Hematopoietic multipotent progenitor cell treated with erythropoietin and hydrocortisone succinate and interleukin-3 and kit ligand, for 4 days (in vitro differentiated cells): ENCODE measurements around the gene MYG1.
"Not testable (repeated sequence)": the region's sequence is repeated elsewhere in the genome, so short reads cannot be mapped to it uniquely, and the experiment has no call there.

Source experiments
- DNase-seq: peaks from one replicate; pipeline ENCODE4 v3.0.0-alpha.2; 2015

Gene MYG1

DNA sequence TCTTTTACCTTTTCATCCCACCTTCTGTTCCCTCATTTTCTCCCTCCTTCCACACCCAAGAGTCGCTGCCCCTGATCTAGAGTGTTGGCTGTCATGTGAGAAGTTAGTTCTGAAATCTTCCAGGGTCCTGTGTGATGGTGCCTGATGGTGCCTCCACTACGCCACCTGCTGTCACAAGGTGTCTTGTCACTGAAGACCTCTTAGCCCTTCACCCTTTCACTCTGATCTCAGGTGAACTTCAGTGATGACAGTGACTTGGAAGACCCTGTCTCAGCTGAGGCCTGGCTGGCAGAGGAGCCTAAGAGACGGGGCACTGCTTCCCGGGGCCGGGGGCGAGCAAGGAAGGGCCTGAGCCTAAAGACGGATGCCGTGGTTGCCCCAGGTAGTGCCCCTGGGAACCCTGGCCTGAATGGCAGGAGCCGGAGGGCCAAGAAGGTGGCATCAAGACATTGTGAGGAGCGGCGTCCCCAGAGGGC lies 11.7 kb upstream of the MYG1 start:
- DNase-seq, result peak; percentile 84

- DNase-seq, result no peak
Observed at GRCh38 chr12:53288322-53288721, 11.2 kb upstream of the MYG1 start.

DNA sequence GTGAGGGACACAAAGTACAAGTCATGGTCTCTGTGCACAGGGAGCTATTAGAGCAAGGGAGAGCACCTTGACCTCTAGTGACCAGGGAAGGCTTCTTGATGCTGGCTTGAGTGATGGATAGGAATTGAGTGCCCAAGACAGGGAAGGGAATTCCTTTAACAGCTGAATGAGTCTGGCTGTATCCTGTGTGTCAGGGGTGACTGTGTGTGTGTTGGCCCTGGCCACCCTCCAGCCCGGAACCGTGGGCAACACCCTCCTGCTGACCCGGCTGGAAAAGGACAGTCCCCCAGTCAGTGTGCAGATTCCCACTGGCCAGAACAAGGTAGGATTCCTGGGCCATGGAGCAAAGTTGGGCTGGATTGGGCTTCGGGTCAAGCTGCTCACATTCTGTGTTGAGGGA lies 9.6 kb upstream of the MYG1 start:
- DNase-seq, result no peak

DNA sequence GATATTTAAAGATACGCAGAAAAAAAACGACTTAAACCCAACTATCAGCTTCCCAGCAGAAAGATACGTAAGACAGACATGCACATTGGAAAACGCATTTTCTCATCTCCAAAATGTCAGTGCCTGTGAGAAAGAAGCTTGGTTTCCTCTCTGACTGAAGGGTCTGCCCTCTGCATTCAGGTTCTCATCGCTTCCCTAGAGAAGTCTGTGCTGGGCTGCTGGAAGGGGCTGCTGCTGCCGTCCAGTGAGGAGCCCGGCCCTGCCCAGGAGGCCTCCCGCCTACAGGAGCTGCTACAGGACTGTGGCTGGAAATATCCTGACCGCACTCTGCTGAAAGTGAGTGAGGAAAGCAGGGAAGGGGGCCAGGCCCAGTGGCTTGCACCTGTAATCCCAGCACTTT lies 8.8 kb upstream of the MYG1 start:
- no peak for DNase-seq

- DNase-seq, result no peak
Observed at GRCh38 chr12:53292426-53292825, 7.1 kb upstream of the MYG1 start.

DNA sequence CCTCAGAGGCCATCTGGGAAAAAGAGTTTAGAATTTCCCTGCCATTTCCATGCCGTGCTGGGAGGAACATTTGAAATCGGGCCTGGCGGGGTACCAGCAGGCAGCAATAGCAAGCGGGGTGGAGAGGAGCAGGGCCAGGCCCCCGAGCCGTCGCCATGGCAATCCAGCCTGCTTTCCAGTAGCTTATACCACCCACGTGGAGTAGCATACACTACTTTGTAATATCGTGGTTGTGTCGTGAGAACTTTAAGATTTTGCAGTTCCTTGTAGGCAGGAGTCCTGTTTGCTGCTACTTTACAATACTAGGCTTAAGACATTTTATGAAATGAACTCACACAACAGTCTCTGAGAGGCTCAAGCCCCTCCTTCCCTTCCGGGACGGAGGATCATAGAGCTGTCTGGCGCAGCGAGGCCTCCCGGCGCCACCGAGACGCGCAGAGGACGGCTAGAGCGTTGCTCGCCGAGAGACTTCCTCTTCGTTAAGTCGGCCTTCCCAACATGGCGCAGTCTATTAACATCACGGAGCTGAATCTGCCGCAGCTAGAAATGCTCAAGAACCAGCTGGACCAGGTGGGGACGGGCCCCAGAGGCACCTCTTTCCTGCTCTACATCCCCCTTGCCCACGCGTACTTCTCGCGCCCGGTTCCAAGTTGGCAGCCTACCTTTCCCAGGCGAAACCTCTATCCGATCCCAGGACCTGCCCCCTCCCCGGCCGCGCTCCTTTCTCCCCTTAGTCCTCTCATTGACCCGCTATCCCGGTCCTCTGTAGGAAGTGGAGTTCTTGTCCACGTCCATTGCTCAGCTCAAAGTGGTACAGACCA lies 4.2 kb upstream of the MYG1 start, which contains the start of gene PFDN5:
Gene PFDN5 (plus strand): TSS at position 473 of the 821 bp plus-strand sequence. CDS start 26 bp downstream, at position 499.
- peak; percentile 95 for DNase-seq

GRCh38 chr12:53295891-53296219 lies 3.6 kb upstream of the MYG1 start:
- DNase-seq, result no peak

- not testable (repeated sequence) for DNase-seq
Observed at GRCh38 chr12:53297106-53297505, 2.4 kb upstream of the MYG1 start.

DNA sequence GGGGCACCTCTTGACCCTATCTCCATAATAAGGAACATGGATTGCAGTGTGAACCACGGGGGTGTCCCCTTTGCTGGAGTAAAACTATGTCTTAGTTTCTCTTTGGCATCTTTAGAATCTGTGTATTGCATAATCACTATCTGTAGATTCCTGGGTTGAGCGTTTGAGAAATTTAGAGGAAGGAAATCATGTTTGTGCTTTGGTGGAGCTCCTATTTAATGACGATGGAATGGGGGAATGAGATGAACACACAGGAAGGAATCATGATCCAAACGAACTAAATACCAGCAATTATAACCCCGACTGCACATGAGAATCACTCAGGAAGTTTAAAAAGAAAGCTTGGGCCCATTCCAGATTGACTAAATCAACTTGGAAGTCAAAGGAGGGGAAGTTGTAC lies 1.3 kb upstream of the MYG1 start:
- DNase-seq, result peak; percentile 43

GRCh38 chr12:53299101-53299453 lies 418 bp upstream of the MYG1 start:
- DNase-seq, result peak; percentile 87

DNA sequence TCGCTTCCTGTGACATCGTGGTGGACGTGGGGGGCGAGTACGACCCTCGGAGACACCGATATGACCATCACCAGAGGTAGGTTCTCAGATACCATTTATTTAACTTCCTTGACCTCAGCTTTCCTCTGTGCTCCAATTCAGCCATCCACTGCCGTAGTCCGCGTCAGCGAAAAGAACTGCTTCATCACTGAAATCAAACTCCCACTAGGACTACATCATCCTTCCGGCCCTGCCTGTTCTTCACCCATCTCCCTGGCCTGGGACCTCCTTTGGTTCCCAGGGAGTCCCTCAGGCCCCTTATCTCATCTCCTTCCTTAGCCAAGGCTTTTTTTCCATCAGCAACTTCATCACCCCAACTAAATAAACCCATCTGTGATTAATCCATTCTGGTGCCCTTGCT lies 692 bp downstream of the MYG1 start:
- DNase-seq, result peak; percentile 18

GRCh38 chr12:53302903-53303302 lies 3.4 kb downstream of the MYG1 start:
- no peak for DNase-seq

- DNase-seq, result no peak
Observed at GRCh38 chr12:53306826-53307225, 7.3 kb downstream of the MYG1 start.

DNA sequence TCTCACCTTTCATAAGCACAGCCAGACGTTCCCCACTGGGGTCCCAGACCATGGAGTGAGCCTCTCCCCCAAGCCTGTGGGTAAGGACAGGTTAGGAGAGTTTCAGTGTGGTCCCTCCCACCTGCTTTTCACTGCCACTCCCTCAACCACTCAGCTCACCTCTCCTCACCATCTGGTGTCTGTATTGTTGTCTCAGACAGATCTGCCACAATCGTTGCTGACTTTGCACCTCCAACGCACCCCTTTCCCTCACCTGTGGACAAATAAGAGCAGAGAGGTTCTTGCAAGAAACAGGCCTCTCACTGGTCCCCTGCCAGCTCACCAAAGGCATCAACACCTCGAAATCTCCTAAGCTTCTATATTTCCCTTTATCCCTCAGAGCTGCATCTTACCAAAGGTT lies 8.8 kb downstream of the MYG1 start:
- DNase-seq, result no peak

- peak; percentile 51 for DNase-seq
Observed at GRCh38 chr12:53313996-53314395, 14.5 kb downstream of the MYG1 start.

DNA sequence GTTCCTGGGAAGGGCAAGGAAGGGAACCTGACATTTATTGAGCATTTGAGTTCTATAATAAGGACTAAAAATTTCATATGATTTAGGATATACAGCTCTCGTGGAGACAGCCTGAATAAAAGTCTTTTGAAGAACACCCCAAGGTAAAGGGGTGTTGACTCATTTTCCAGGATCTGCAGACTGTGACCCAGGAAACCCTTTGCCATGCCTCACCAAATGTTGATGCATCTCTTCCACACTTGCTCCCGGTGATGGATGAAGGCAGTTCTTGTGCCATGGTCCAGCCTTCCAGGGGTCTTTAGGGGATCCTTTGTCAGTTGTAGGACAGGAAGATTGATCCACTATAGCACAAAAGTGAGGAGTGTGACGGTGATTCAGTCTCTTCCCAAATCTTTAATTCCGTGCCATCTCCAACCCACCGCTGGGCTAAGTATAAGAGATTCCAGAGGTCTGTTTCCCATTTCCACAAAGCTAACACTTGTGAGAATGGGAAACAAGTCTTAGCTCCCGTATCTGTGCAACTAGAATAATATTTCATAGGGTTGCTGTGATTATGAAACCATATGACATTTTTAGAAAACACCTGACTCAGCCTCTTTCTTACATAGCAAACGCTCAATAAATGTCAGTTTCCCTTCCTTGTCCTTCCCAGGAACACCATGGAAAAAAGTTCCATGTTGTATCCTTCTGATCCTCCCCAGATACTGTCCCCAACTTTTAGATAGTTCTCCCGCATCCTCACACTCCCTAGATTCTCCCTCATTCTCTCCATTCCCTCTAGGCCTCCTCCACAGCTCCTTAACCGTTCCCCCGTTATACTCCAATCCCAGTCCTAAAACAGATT lies 21.1 kb downstream of the MYG1 start:
- no peak for DNase-seq

DNA sequence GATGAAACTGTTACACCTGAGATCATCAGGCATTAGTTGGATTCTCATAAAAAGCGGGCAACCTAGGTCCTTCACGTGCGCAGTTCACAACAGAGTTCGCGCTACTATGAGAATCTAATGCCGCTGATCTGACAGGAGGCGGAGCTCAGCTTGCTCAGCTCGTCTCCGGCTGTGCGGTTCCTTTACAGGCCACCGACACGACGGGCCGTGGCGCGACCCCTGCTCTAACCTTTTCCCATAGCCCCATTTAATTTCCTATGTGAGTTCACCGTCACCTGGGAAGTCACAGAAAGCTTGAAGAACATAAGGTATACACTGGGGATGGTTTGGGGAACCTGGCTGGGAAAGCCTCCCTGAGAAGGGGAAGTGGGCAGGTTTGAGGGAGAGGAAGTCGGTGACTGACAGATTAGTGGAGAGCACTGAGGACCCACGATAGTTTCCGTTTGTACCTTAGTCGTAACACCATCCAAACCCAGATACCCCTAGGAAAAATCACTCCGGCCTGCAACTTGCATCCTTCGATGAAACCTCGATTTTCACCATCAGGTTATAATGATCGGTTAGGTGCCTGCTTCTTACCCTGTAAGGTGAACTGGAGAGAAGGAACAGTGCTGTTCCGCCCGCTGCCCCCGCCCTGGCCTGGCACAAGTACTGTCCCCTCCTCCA lies 24.8 kb downstream of the MYG1 start:
- DNase-seq, result peak; percentile 84

- peak; percentile 97 for DNase-seq
Observed at GRCh38 chr12:53324779-53325510, 25.4 kb downstream of the MYG1 start.

DNA sequence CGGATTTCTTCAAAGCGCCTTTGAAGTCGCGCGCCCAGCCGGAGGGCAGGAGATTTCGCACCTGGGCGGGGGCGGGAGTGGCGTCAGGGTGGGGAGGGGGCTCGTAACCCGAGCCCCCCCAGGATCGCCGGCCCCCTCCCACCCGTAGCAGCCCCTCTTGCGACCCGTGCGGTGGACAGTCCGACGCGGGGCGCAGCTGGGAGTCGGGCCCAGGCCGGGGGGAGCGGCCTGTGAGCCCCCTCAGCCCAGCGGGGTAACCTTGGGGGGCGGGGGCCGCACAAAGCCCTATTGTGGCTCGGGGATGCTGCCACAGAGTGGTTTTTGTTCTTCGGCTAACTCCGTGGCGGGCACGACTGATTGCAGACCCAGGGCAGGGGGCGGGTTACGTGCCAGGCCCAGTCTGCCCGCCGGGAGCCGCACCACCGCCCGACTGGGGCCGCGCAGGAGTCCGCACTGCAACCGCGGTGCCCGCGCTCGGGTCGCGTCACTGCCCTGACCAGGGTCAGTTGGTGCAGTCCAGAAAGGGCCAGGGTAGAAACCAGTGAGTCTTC lies 26.1 kb downstream of the MYG1 start:
- peak; percentile 61 for DNase-seq

DNA sequence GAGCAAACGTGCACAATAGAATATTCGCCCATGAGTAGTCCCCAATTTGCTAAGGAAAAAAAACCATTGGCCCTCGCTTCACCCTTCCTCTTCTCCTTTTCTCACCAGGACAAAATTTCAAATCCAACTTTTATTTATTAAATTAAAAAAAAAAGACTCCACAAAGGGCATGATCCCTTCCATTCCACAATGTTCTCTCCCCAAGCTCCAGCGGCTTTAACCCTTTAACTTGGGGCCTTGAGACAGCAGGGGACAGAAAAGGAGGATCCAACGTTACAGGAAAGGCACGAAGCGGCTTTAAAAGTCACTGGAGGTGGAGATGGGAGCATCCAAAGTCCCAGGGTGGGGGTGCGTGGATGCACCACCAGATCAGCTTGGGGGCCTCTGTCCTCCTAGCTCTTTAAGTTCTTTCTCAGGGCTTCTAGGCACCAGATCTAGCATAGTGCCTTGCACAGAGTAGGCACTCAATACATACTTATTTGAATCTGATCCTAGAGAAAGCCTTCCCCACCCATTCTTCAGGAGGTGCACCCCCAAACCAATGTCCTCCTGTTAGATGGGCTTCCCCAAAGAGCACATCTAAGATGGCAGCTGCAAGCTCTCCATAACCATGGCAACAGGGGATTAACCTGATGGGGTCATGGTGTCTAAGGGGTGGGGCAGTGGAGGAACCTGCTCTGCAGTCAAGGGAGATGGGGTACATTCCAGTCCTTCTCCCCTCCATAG lies 27.1 kb downstream of the MYG1 start:
- DNase-seq, result no peak

DNA sequence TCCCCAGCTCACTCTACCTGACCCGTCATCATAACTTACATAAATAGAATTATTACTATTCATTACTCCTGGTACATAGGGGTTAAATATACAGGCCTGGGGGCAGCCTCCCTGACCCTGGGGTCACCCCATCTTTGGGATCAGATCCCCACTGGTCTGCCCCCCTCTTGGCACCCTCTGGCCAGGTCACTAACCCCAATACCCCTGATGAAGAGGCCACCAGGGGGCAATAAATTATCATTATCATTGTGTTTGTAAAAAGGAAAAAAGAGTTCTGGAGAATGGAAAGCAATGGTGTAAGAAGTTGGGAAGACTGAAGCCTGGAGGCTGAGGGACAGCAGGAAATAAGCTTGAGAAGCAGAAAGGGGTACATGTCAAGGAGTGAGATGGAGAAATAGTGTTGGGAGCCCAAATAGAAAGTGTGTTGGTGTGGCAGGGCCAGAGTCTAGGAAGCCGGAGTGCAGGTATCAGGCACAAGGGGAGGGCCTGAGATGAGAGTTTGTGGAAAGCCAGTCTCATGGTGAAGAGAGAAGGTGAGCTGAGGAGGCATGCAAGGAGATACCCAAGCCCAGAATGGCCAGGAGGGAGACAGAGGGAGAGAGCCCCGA lies 28.0 kb downstream of the MYG1 start:
- DNase-seq, result peak; percentile 62
